ENCODE data around the gene CAT.

Gene CAT

DNA sequence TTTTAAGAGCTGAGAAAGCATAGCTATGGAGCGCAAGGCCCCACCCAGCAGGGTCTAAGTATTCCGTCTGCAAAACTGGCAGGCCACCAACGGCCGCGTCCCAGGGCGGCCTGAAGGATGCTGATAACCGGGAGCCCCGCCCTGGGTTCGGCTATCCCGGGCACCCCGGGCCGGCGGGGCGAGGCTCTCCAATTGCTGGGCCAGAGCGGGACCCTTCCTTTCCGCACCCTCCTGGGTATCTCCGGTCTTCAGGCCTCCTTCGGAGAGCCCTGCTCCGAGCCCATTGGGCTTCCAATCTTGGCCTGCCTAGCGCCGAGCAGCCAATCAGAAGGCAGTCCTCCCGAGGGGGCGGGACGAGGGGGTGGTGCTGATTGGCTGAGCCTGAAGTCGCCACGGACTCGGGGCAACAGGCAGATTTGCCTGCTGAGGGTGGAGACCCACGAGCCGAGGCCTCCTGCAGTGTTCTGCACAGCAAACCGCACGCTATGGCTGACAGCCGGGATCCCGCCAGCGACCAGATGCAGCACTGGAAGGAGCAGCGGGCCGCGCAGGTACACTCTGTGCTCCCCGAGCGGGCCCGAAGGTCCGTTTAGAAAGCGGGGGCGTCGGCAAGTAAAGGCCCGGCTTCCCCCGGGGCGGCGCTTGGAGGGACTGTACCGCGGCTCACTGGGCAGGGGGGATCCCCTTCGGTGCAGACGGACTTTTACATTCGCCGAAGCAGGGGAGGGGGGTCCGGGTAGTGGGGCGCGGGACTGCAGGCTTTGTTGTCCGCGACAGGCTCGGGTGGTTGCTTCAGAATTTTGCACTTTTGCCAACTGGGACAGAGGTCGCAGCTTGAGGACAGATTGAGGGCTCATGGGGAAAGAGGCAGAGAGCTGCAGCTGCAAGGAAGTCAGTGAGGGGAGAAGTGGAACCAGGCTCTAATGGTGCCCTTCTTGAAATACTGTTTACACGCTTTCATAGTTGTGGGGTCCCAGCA, at the start of gene CAT:
TSS of gene CAT (plus strand) at position 406 of the 979 bp plus-strand sequence. CDS start at position 486, 80 bp downstream.
- in situ Hi-C loops (cut with MboI; ENCODE audit: low sequenced_read_pairs), result no loop called here

DNA sequence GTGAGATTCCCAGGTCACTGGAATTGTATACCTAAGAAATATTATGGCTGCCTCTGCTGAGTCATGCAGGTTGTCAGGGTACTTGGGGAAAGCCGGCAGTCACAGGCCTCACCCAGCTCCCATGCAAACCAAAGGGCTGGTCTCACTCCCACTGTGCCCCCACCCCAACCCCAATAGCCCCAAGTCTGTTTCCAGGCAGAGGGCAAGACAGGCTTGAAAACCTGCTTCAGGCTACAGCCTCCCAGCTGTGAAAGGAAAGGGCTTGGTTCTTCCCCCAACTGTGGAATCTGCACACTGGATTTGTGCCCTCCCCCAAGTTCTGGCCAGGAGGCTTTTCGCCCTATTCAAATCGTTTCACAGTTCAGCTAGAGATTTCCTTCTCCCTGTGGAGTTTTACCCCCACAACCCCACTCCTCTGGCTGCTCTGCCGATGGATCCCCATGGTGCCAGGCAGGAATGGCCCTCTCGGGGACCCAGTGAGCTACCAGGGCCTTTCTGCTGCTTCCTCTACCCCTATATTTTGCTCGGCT, 43.9 kb upstream of the CAT start:
- in situ Hi-C loops (cut with MboI; ENCODE audit: low sequenced_read_pairs), result loop anchor here (25.0 kb wide), 1 partner anchor 492 kb away; no protein-coding TSS in a partner anchor

DNA sequence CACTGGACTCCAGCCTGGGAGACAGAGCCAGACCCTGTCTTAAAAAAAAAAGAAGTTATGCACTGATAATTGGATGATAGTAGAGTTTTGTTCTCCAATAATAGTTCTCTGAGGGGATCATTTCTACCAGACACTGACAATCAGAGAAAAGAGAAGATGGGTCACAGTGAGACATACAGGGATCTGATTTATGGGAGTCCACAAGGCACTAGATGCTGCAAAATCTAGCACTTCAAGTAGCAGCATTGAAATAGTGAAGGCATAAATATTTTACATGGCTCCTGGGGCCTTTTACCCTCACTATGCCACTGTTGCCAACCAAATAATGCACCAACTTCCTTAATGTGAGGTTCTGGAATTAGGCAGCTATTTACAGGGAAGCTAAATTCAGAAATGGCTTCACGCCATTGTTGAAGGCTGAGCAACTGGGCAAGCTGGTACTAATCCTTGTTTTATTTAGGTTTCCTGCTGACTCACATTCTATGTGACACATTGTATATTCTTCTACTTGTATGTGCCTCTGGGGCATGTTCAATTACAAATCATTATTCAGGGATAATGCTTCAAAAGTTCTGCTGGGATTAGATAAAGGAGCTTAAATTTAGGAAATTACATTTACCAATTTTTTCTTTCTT, 42.7 kb upstream of the CAT start:
- in situ Hi-C loops (cut with MboI; ENCODE audit: low sequenced_read_pairs), result loop anchor here (25.0 kb wide), 1 partner anchor 491 kb away; no protein-coding TSS in a partner anchor

DNA sequence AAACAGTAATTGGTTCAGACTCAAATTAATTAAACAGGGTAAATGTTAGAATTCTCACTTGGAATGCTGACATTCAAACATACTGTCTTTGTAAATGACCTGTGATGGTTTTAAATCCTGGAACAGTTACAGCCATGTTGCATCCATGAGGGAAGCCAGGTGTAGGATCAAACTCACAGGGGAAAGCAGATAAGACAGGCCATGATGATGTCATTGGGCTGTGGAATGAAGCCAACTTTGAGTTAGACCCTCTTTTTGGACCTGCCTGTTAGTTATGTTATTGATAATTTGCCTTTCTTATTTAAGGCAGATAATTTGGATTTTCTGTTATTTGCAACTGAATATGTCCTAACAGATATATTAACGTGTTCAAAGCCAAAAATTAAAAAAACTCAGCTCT, 41.6 kb upstream of the CAT start:
- in situ Hi-C loops (cut with MboI; ENCODE audit: low sequenced_read_pairs), result loop anchor here (25.0 kb wide), 1 partner anchor 490 kb away; no protein-coding TSS in a partner anchor

DNA sequence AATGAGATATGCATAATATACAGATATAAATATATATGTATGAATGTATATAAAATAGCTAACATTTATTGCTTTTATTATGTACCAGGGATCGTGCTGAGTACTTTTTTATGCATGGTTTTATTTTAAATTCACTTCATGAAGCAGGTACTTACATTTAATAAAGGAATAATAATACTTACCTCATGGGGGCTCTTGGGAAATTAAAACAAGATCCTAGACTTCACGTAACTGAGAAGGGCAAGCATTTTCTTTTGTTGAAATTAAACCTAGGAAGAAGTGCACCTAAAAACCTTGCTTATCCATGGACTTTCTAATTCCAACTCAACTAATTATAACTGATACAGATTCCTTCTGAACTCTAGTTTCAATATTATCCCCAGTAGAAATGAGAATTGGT, 40.9 kb upstream of the CAT start:
- in situ Hi-C loops (cut with MboI; ENCODE audit: low sequenced_read_pairs), result loop anchor here (25.0 kb wide), 1 partner anchor 489 kb away; no protein-coding TSS in a partner anchor

DNA sequence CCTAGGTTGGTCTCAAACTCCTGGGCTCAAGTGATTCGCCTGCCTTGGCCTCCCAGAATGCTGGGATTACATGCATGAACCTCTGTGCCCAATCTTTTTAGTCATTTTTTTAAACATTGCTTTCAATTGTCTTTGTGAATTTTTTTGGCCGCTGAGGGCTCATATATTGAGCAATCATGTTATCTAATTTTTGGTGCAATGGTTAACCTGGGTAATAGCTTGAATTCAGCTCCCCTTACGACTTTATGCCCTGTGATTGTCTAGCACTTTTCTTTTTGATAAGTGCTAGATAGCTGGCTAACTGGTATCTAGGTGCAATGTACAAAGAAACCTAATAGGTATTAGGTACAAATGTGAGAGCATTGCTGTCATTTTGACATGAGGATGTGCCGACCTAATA, 35.3 kb upstream of the CAT start:
- in situ Hi-C loops (cut with MboI; ENCODE audit: low sequenced_read_pairs), result no loop called here

DNA sequence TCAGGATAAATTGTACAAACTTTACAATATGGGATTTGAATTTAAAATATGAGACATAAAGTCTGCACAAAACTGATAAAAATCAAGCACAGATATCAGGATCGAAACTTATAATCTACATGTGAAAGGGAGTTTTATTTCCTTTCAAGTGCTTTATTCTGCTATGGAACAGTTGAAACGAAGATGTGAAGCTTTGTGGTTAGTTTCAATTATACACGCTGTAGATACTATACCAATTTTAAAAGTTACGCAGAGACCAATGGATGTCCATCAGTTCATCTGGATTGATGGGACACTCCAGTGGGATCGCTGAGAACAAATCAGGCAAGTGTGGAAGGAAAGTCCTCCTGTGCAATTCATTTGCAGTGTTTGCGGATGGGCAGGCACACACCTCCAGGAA, 34.5 kb upstream of the CAT start:
- in situ Hi-C loops (cut with MboI; ENCODE audit: low sequenced_read_pairs), result no loop called here

DNA sequence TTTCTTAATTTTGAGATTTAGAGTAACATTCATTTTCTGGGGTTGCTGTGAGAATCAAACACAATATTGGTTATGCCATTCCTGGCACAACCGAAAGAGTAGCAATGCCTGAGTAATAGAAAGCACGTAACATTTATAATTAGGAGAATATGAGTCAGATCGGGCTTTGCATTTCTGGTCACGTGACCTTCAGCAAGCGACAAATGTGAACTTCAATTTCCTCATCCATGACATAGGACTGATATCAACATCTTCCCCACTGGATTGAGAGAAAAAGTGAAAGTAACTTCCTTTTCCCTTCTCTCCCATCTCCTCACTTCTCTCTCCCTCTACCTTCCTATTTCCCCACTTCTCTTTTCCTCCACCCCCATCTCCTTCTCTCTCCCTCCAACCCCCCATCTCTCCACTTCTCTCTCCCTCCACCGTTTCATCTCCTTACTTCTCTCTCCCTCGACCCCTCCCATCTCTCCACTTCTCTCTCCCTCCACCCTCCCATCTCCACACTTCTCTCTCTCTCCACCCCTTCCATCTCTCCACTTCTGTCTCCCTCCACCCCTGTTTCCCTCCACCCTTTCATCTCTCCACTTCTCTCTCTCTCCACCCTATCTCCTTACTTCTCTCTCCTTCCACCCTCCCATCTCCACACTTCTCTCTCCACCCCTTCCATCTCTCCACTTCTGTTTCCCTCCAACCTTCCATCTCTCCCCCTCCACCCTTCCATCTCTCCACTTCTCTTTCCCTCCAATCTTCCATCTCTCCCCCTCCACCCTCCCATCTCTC, 33.5 kb upstream of the CAT start:
- in situ Hi-C loops (cut with MboI; ENCODE audit: low sequenced_read_pairs), result no loop called here

DNA sequence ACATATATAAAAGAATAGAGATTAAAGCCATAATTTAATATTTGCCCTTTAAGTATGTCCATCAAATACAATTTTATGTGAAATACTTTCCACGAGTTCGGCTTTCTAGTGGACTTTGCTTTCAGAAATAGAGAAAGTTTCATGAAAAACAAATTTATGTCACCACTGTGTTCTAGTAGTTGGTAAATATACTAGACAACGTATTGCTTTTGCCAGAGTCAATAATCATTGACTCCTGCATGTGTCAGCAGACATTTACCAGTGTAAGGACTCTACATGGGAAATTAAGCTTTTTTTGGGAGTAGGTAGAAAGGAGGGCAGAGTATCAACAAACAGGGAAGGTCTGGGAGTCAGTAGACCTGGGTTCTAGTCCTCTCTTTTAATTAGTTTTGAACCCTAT, 32.3 kb upstream of the CAT start:
- in situ Hi-C loops (cut with MboI; ENCODE audit: low sequenced_read_pairs), result no loop called here

DNA sequence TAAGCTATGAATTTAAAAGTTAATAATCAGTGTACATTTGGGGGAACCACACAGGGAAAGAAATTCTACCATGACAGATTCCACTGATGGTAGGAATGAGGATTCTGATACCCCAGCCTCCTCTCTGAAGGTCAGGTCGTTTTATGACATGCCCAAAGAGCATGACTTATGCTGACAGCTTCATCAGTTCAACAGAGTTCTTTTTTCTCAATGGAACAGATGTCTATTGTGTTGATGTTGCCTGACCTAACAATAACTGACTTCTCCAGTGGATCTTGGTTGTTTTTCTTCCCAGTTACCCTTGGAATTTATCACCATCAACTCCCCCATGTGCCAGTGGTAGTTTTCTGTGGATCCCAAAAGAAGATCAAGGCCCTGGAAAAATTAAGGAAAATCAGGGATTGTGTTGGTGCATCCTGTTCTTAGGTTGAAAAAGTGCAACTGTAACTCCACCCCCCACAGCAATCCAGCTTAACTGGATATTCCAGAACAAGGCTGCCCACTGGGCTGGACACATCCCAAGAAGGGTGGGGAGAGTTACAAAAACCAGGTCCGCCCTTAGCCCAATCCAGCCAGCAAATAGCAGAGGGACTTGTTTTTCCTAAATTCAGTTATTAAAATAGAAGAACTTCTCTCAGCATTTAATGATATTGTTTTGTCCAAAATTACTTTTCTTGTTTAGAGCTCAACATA, 31.5 kb upstream of the CAT start:
- in situ Hi-C loops (cut with MboI; ENCODE audit: low sequenced_read_pairs), result no loop called here

DNA sequence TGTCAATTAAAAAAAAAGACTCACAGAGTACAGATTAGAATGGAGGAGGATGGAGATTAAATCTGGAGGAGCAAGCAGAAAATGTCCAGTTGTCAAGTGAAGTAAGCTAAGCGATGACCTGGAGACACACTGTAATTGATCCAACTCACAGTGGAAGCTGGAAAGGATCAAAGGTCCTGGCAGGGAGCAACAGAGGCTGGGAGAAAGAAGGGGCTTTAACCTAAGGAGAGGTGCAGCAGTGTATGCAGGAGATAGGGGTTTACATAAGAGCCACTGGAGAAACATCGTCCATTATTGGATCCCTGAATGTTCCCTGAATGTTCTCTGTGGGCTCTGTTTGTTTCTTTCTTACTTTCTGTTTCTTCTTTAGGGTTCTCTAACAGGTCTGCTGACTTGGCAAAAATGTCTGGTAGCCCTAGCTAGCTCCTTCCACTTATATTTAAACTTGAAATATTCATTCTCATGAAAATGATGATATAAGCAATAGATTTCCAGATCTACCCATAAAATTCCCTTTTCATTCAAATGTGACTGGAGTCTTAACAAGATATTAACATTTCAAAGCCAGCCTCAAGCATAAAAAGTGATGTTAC, 30.1 kb upstream of the CAT start:
- in situ Hi-C loops (cut with MboI; ENCODE audit: low sequenced_read_pairs), result no loop called here

DNA sequence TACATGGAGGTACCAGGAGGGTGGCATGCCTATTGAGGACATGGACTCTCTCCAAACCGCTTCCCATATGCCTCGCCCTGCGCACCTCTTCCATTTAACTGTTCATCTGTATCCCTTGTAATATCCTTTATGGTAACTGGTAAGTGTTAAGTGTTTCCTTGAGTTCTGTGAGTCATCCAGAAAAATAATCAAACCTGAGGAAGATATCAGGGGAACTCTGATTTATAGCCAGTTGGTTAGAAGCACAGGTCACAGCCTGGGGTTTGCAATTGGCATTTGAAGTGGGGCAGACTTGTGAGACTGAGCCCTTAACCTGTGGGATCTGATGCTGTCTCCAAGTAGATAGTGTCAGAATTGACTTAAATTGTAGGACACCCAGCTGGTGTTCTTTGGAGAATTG, 27.6 kb upstream of the CAT start:
- in situ Hi-C loops (cut with MboI; ENCODE audit: low sequenced_read_pairs), result no loop called here

DNA sequence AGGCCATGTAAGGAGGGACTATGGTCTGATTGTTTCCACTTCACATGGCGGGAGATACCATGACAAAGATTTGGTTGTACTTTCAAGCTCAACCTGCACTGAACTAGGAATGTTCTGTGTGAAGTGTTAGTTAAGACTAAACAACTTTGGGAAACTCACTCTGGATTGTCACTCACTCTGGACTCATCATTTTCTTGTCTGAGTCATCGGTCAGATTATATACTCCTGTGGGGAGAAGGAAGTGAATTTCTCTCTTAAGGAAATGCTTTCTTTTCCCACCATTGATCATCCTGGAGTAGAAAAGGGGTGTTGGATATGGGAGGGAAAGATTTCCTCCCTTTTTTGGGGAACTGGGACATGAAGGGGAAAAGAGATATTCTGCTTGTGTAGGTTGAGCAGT, 26.9 kb upstream of the CAT start:
- in situ Hi-C loops (cut with MboI; ENCODE audit: low sequenced_read_pairs), result no loop called here

DNA sequence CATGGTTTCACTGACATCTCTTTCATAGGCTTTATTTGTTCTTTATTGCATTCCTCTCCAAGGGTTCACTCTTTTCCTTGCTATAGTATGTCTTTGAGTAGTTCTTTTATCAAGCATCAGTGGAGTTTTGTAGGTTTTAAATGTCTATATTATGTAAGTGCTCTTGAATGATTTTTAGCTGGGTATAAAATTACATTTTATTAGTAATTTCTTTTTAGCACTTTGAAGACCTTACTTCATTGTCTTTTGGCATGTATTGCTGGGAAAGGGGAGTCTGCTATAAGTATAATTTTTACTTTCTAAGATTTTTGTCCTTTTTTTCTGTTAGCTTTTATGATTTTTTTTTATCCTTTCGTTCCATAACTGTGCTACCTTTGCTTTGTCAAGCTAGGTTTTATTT, 25.5 kb upstream of the CAT start:
- in situ Hi-C loops (cut with MboI; ENCODE audit: low sequenced_read_pairs), result no loop called here

DNA sequence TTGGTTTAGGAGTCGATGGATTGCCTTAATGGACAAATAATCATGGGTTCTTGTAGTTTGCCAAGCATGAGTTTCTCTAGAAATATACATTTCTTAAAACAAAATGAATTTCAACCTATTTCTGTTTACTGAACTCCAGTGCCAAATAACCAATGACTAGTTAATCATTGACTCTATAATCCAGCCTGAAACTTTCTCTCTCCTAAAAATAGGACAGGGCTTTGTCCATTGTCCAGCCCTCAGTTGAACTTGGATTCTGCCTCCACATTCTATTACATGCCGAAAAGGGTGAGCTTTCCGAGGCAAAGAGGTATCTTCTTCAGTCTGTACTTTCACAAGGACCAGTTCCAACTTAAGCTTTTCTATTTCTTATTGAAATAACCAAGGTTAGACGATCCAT, 23.2 kb upstream of the CAT start:
- in situ Hi-C loops (cut with MboI; ENCODE audit: low sequenced_read_pairs), result no loop called here

DNA sequence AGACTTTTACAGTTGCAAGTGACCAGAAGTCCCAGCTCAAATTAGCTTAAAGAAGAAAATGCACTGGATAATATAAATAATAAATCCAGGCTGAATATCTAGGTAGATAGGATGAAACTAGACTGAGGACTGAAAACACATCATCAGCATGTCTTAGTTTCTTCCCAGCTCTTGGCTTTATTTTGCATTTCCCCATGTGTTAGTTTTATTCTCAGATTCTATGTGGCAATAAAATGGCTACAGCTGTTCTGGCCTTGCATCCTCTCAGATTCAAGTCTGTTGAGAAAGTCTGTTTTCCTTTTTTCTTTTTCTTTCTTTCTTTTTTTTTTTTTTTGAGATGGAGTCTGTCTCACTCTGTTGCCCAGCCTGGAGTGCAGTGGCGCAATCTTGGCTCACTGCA, 22.6 kb upstream of the CAT start:
- in situ Hi-C loops (cut with MboI; ENCODE audit: low sequenced_read_pairs), result no loop called here

DNA sequence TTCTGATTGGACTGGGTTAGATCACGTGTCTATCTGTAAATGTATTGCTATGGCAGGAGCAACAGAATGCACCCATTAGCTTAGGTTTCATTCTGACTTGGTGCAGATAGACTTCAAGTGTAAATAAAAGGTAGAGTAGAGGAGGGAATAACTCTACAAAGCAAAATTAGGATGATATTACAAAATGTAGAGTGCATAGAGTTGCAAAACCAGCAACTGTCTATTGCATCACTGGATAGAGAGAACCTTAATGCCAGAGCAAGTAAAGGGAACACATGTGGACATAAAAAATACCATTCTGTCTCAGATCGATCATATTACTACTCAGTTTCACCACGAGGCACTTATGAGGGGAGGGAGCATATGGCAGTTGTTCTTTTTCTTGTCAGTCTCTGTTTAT, 22.0 kb upstream of the CAT start:
- in situ Hi-C loops (cut with MboI; ENCODE audit: low sequenced_read_pairs), result no loop called here

DNA sequence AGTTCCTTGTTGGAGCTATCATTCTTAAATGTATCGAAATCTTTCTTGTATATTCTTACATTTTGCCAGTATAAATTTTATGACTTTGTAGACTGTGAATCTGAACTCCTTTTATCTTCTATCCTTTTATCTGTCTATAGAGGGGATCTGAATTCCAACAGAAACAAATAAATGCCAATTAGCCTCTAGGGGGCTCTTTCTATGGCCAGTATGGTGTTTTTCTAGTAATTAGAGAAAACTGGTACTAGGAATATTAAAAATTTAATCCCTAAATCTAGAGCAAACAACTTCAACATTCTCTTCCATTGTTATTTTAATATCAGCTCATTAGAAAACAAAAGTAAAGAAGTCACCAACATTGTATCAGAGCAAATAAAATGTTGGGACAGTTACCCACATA, 21.5 kb upstream of the CAT start:
- in situ Hi-C loops (cut with MboI; ENCODE audit: low sequenced_read_pairs), result no loop called here

DNA sequence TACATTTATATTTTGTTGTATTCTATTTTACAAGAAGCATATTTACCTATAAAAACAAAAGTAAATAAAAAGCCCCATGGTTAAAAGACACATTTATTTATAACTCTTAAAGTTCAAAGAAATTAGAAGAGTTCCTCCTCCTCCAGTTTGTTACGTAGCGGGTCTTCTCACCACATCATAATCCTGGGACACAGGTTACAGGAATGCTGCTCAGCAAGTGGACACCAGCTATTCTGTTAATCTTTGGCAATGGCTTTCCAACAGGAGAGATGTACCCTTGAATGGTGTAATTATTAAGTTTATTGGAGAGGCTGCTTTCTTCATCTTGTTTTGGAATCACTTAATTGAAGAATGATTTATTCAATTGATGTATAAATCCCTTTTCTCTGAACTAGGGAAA, 19.6 kb upstream of the CAT start:
- in situ Hi-C loops (cut with MboI; ENCODE audit: low sequenced_read_pairs), result no loop called here

DNA sequence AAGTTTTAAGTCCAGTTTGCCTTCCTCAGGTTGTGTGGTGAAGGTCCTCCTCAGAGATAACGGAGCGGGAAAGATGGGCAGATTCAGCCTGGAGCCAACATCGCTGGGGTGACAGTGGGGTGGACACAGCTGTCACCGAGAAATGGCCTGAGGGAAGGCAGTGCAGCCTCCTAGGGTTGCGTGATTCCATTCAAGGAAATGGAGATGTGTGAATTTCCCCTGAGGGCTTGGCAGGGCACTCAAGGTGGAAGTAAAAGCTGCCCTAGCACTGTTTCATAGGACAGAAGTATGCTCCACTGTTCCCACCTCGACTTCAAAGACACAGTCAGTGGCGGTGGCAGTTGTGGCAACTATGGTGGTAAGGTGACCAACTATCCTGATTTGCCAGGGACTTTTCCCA, 15.4 kb upstream of the CAT start:
- in situ Hi-C loops (cut with MboI; ENCODE audit: low sequenced_read_pairs), result no loop called here

All from HL-60/S4 (cell line).